NCI-H2196 treated with DMSO at 0.1 percent for 48 hours (cell line): ENCODE measurements around the gene C3orf18.

Experiments
- DNase-seq: peaks from one replicate; lab custom pipeline; 2025; ENCODE audit not compliant: unreplicated experiment; lab: John Stamatoyannopoulos, UW

Gene C3orf18

DNA sequence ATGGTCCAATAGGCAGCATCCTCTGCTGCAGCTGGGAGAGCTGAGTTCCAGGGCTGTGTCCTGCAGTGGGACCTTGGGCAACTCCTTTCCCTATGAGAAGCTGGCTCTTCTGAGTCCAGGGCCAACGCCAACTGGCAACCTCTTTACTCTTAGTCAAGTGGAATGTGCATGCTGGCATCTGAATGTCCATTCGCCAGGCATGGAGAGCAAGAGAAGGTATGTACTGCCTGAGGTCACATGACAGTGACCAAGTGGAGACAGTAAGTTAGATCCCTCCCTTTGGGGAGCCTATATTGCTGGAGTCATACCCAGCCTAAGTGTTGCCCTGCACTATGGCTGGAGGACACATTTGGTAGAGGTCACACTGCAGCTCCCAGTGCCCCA is 13.9 kb upstream of the C3orf18 start:
- no peak for DNase-seq

DNA sequence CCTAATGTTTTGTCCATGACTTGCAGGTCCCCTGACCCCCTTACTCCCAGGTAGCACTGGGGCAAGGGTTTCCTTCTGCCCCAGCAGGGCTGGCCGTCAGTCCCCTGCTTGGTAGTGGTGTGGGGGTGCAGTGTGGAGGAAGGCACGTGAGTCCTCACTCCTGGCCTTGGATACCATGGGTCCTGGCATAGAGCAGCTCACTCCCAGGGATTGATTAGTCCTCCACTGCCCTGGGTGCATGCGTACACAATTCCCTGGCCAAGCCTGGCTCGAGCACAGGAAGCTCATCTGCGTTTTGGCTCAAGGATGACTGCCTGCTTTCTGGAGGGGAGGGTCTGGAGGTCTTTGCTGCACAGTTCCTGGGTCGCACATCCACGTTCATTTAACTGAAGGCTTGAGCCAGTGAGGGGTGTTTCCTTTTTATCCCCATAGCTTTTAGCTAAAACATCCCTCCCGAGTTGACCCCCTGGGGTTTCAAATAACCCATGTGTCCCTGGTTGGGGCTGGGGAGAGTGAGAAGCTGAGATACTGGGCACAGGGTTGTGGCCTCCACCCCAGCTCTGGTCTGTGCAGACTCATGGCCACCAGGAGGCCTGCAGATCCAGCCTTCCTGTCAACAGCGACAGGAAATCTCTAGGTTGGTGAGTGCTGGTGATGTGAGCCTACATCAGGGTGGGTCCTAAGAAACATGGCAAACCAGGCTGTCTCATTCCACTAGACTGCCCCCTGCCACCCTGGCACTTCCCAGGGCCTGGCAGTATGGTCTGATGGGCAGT is 13.3 kb upstream of the C3orf18 start:
- DNase-seq, result no peak

DNA sequence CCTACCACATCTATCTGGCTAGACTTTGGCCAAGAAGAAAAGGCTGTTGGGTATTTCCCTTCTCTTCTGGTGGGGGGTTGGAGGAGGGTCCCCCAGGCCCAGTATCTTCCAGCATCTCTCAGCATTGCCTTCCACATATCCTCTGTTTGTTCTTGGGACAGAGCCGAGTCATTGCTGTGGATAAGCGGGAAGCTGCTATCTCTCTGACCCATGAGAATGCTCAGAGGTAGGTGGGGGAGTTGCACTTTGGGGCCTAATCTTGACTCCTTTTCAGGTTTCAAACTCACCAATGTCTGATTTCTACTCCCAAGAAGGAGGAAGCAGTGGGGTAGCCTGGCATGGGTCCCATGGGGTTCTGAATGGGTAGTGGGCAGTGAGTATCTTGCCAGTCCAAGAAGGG is 9.8 kb upstream of the C3orf18 start:
- no peak for DNase-seq

DNA sequence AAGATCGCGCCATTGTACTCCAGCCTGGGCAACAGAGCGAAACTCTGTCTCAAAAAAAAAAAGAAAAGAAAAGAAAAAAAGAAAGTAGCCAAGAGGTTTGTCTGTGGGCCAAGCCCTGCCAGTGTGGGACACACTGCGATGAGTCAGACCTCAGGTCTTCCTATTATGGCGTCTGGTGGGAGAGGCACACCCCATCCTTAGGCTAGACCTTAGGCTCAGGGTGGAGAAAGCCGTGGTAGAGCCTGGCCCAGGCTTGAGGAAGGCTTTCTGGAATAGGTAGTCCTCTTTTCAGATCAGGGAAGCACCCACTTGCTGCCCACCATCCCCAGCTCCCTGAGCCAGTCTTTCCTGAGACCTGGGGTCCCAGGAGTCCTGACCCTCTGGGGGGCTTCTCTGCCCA is 7.8 kb upstream of the C3orf18 start:
- no peak for DNase-seq

DNA sequence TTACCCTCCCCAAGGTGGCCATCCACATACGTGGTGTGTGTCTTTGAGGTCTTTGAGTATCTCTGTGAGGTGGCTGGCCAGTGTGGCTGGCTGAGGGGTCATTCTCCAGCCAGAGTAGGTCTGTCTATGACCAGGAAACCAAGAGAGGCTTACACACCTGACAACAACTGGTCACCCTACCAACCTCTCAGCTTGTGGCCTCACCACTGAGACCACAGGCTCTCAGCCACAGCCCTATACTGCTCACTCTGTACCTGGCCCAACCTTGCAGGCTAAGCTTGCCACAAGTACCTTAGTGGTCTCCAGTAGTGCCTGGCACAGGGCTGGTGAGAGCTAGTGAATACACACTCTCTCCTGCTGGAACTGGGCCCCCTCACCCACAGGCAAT is 6.9 kb upstream of the C3orf18 start:
- no peak for DNase-seq

DNA sequence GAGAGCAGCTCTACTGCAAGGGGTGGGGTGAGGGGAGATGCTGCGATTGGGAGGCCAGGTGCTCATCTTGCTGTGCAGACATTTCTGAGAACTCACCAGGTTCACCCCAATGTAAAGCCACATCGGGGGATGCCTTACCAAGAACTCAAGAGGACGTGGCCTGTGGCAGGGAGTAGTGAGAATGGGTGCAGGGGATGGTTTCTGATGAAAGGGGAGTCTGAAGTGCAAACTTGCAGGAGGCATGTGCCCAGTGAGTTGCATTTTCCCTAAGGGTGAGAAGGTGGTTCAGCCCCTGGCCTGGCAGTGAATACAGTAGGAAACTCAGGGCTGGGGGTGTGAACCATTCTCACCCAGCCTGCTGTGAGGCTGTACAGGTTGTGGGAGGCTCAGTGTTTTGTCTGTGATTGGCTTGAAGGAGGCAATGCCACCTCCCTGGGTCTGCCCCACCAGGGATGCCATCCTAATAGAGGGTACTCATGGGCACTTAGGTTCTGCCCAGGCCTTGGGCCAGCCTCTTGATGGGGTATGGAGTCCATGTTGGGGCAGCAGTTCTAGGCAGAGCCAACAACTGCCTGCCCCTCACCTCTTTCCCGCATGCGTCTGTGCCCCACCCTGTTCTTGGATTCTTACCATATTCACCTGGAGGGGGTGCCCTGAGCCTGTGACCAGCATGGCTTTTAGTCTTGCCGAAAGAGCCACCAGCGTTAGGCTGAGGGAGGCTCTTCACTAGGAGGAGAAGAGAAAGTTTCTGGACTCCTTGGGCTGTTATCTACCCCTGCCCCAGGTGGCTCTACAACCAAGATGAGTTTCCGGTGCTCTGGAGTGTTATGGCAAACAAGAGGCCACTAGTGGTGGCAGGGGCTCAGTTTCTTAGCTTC is 6.3 kb upstream of the C3orf18 start:
- DNase-seq, result no peak

DNA sequence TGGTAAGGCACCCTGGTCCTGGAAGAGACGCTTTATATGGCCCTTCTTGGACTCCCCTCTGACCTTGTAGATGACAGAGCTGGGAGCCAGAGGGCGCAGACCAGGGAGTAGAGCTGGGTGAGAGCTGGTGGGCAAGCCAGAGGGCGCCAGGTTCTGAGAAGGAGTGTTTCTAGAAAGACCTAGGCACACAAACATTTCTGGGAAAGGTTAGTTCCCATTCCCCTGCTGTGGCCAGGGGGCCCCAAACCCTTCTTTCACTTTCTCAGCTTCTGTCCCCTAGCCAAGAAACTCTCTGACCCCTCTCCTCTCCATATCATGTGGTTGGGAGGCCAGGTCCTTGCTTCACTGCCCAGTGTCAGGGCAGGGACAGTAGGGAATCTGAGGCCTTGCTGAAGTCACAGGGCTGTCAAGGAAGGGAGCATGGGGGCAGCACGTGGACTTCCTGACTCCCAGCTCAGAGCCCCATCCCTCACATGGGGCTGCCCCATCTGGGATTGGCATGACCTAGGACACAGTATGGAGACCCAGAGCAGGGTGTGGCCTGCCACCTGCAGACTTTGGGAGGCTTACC is 5.3 kb upstream of the C3orf18 start:
- no peak for DNase-seq

DNA sequence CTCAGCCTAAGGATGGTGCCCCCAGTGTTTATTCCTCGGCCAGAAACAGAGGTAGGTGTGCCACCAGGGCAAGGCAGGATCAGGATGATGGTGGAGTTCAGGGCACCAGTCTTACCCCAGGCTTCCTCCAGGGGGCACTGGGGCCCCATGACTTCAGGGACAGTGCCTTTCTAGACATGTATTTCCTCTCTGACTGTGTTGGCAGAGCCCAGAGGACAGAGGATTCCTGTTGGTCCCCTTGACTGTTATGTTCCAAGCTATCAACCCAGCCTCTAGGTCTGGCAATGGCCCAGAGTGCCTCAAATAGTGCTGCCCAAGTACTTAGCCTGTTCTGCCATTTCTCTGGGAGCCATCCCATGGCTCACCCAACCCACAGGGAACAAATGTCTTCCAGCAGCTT is 4.6 kb upstream of the C3orf18 start:
- peak; percentile 16 for DNase-seq

DNA sequence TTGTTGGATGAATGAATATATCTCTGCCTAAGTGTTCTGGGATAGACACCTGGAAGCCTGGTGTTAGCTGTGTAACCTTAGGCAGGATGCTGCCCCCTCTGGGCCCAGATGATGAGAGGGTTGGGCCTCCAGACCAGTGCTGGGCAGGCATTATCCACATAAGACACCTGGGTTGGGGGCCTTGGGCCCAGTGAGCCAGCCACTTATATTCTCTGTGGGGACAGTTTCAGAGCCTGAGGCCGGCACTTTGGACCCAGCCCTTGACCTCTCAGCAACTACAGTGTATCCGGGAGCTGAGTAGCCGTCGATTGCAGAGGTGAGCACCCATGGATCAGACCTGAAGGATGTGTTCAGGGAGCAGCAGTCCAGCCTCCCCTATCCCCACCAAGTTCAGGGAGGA is 3.9 kb upstream of the C3orf18 start:
- no peak for DNase-seq

DNA sequence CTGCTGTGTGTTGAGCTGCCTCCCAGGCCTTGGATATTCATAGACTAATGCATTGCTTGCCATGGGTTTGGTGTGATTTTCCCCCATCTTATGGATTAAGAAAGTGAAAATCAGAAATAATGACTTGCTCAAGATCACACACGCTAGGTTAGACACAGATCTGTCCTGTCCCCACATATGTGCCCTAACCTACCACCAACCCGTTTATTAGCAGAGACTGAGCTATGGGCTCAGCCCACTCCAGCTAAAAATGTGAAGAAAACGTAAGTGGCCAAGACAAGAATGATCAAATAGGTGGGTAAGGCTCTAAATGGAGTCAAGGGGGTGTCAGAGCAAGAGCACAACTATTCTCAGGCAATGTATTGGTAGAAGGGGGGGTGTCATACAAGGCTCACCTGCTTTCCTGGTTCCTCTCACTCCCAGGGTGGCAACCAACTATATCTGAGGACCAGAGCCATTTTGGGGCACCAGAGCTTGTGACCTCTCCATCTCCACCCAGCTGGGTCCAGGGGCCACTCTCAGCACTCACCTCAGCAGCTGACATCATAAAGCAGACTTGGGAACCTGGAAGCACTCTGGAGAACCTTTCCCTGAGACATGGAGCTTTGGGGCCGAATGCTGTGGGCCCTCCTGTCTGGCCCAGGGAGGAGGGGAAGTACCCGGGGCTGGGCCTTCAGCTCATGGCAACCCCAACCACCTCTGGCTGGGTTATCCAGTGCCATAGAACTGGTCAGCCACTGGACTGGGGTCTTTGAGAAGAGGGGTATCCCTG is 3.1 kb upstream of the C3orf18 start:
- no peak for DNase-seq

DNA sequence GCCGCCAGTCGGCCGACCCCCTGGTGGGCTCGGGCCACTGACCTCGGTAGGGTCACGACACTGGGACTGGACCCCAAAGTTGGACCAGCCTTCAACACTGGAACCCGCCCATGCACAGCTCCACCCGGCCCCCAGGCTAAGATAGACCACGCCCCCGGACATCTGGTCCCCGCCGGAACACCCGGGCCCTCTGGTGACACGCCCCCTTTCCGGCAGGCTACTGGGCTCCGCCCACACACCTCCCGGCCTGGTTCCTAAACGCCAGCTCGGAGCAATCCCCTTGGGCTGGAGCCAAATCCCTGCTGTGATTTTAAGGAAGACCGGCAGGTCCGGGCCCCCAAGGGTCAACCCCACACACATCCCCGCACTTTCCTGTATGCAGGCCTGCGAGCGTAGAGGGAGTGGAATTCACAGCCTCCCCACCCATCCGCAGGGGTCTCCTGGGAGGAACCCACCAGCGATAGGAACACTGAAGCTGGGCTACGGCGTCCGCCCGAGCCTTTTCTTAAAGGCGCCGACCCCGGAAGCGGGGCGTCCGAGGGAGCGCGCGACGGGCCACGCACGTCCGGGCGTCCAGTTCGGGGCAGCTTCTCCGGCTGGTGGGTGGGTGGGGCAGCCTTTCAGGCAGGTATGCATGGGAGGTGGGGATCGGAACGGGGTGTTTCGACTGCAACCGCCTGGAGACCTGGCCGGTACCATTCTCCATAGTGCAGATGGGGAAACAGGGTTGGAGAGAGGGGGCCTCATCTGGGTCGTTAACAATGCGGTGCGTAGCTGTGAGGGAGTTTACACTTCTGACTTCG is 1.6 kb upstream of the C3orf18 start, which contains the start of gene HEMK1:
HEMK1 (plus strand) TSS at position 576 of the 803 bp plus-strand sequence. CDS start 1,583 bp downstream, outside the sequence.
- DNase-seq, result peak; percentile 68

DNA sequence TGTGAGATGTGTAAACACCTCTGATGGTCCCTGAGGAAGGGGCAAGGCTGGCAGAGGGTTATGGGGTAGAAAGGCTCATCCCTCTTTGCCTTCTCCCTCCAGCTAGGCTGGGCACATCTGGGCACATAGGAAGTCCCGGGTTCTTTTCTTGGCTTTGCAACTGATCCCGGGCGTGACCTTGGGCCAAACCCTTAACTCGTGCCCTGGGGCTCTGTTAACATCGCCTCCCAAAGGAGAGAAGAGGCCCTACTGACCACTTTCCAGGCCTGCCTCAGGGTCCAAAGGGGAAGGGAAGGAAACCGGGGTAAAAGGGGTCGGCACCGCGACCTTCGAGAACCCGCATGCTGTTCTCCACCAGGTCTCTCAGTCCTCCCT is 549 bp downstream of the C3orf18 start:
- DNase-seq, result no peak

DNA sequence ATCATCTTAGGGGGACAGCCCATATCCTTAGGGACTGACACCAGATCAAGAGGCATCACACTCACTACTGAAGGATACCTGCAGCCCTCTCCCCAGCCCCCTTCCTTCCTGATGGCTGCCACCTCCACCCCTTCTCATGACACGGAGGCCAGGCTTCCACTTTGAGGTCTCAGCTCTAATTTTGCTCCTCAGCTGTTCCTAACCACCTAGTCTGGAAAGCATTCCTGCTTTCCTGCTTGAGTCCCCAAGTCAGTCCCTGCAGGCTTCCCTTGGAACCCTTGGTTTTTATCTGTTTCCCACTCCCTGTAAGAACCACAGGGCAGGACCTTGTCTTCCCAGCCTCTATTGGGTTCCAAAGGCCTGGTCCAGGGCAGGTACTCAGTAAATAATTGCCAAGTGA is 3.2 kb downstream of the C3orf18 start:
- DNase-seq, result no peak

DNA sequence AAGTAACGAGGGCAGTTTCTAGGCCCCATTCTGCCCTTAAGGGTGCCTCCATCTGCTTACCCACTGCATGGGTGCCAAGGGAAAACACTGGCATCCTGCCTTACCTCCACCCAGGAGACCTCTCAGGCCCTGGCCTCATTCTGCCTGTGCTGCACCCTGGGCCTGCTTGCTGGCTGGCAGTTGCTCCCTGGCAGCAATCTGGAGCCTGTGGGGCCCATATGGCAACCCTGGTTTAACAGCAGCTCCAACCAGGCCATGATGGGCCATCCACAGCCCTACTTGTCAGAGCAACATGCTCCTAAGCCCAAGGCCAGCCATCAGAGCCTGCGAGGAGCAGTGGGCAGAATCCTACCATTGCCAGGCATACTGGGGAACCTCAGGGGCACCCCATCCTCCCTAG is 3.7 kb downstream of the C3orf18 start:
- no peak for DNase-seq

DNA sequence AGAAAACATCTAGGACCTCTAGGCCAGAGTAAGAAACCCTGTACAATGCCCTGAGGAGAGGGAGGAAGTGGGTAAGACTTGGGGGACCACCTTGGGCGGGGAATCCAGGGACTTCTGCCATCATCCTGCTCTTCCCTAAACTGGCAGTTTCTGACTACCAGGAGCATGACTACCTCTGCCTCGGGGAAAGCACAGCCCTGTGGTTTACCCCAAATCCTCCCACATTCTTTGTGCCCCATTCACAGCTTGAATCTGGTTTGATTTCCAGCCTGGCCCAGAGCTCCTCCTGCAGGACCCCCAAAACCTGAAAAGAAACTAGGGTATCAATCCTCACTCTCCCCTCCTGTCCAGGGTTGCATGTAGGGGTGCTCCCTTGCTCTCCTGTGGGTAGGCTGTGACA is 4.7 kb downstream of the C3orf18 start:
- no peak for DNase-seq

DNA sequence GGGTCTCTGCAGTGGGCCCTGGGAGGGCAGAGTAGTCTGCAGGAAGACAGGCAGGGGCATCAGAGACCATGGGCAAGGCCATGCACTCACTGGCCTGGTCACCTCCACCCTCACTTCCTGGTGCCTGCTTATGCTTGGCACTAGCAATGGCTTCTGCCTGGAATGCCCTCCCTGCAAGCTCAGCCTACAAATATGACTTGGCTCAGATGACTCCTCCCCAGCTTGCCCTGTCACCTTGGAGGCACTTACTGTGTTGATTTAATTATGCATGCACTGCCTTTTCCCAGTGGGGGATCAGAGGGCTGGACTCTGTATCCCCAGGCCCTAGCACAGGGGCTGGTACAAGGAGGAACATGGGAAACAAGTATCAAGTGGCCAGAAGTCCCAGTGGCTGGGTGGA is 7.8 kb downstream of the C3orf18 start:
- DNase-seq, result no peak

DNA sequence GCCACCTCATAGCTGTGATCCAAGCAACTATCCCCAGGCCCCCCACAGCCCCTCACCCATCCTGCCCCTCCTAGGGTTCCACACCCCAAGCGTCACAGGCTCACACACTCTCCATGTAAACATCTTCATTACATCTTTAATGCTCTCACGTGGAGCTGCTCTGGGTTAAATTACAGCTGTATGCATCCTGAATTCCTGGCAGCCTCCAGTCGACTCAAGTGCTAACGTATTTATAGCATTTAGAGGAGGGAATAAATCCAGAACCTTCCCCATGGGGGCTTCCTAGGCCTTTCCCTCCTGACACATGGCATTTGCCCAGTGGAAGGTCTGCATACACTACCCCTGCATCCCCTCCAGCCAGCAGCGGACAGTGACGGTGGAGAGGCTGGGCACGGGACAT is 9.6 kb downstream of the C3orf18 start:
- DNase-seq, result no peak

DNA sequence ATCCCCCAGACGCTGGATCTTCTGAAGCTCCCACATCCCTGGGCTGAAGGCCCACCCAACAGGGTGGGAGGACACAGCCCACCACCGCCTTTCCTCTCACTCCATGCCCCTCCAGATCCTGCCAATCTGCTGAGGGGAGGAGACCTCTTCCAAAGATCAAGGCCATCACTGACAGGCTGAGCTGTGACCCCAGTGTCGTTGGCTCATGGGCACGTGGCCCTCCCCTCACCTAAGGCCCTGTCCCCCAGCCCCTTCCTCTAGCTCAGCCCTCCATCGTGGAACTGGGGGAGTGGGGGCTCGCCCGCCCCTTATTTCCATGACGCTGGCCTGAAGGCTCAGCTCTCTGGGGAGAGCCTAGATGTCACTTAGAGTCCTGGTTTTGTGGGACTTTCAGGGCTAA is 10.4 kb downstream of the C3orf18 start:
- DNase-seq, result no peak

DNA sequence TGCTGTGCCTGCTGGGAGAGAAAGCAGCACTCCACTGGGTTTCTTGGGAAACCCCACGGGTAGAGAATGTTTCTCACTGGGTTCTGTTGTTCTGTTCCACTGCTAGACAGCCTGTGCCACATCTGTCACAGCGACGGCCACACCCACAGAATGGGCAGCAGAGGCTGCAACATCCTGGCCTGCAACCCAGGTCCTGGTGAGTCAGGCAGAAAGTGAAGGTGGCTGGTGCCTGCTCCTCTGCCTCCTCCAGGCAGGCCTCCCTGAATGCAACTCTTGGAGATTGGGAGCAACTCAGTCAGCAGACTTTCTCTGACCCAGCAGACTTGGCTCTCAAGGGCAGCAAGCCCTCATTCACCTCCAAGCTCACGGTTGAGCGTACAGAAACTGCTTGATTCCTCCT is 13.0 kb downstream of the C3orf18 start:
- DNase-seq, result no peak

DNA sequence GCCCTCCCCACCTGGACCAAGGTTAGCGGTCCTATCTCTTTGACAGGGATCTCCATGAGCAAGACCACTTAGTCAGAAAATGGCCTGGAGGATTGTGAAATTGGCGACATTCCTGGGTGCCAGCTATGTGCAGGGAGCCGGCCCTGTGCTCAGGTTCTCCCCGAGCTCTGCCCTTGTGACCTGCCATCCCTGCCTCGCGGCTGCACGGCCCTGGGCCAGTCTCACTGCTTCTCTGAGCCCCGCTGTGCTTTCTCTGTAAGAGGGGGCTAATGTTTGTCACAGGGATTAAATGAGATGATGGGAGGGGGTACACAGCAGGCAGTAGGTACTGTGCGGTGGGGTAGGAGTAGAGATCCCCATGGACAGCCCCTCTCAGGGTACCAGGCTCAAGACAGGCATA is 14.9 kb downstream of the C3orf18 start:
- no peak for DNase-seq
